Measurements from ENCODE around the gene MRPS25.

Gene MRPS25

DNA sequence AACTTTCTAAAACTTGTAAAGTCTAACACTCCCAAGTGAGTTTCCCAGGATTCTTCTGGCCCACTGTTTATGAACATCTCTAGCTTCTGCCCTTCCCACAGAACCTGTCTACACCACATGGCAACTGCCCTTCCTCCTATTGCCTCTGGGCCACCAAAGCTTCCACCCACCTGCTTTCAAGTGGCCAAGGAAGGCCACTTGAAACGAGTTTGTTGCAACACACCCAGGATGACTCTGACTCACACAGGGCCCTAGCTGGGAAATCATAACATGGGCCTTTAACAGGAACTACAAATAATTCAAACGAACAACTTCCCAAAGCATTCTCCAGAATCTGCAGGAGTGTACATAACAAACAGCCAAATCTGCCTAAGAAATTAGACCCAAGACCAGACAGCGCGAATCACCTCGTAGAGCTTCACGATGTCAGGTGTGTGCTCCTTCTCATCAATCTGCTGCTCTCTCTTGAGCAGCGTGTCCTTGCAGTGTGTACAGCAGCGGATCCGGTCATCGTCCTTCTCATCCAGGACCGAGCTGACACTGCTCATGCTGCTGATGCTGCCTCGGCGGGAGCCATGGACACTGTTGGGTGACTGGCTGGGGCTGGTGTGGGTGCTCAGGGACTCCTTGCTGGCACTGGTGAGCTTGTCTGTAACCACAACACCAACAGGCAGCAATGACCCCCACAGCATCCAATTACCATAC is 17.0 kb upstream of the MRPS25 start:
- Histone ChIP-seq H3K9ac (ENCODE audit: low read depth, low read length) (no peak overlapping the region), H3K4me3 (ENCODE audit: low read depth, low read length) (no peak overlapping the region), H3K4me1 (ENCODE audit: control insufficient read depth, insufficient read depth, low read length) (no peaks in the 10 kb centered on the region), H3K27ac (ENCODE audit: low read depth, low read length) (no peak overlapping the region), H3K9me3 (ENCODE audit: control insufficient read depth, insufficient read depth, low read length) (no peaks in the 10 kb centered on the region), H3K36me3 (ENCODE audit: control insufficient read depth, insufficient read depth, low read length) (peaks cover 75% of the 10 kb centered on the region), H3K27me3 (ENCODE audit: control insufficient read depth, insufficient read depth, low read length) (no peaks in the 10 kb centered on the region)

GRCh38 chr3:15079091-15079490 is 14.0 kb upstream of the MRPS25 start:
- H3K4me3 ChIP-seq (ENCODE audit: low read depth, low read length): no peak overlapping the region
- H3K36me3 ChIP-seq (ENCODE audit: control insufficient read depth, insufficient read depth, low read length): peaks cover 86% of the 10 kb centered on the region
- no peak overlapping the region for H3K27ac ChIP-seq (ENCODE audit: low read depth, low read length)
- no peaks in the 10 kb centered on the region for H3K4me1 ChIP-seq (ENCODE audit: control insufficient read depth, insufficient read depth, low read length)
- H3K9me3 ChIP-seq (ENCODE audit: control insufficient read depth, insufficient read depth, low read length): no peaks in the 10 kb centered on the region
- no peak overlapping the region for H3K9ac ChIP-seq (ENCODE audit: low read depth, low read length)
- H3K27me3 ChIP-seq (ENCODE audit: control insufficient read depth, insufficient read depth, low read length): no peaks in the 10 kb centered on the region

DNA sequence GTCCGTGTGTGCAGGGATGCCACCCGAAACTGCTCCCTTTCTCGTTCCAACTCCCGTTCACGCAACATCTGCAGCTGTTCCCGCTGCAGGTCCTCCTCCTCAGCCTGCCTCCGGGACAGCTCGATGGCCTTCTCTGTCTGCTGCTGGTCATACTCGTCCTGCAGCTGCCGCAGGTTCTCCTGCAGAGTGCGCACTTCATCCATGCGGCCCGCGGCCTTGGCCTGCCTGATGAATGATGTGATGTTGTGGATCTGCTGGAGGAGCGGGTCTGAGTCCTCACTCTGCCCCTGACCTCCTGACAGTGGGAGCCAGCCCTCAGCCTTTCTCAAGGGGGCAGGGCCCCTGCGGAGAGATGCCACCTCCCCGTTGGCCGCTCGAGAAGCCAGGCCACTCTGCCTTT is 9.4 kb upstream of the MRPS25 start:
- Histone ChIP-seq H3K4me1 (ENCODE audit: control insufficient read depth, insufficient read depth, low read length) (no peaks in the 10 kb centered on the region), H3K36me3 (ENCODE audit: control insufficient read depth, insufficient read depth, low read length) (peaks cover 67% of the 10 kb centered on the region), H3K9me3 (ENCODE audit: control insufficient read depth, insufficient read depth, low read length) (no peaks in the 10 kb centered on the region)

GRCh38 chr3:15071699-15072098 is 6.6 kb upstream of the MRPS25 start:
- H3K4me3 ChIP-seq (ENCODE audit: low read depth, low read length): no peak overlapping the region
- H3K27ac ChIP-seq (ENCODE audit: low read depth, low read length): no peak overlapping the region
- peaks cover 44% of the 10 kb centered on the region for H3K36me3 ChIP-seq (ENCODE audit: control insufficient read depth, insufficient read depth, low read length)
- H3K4me1 ChIP-seq (ENCODE audit: control insufficient read depth, insufficient read depth, low read length): no peaks in the 10 kb centered on the region
- no peak overlapping the region for H3K9ac ChIP-seq (ENCODE audit: low read depth, low read length)
- no peaks in the 10 kb centered on the region for H3K9me3 ChIP-seq (ENCODE audit: control insufficient read depth, insufficient read depth, low read length)
- no peaks in the 10 kb centered on the region for H3K27me3 ChIP-seq (ENCODE audit: control insufficient read depth, insufficient read depth, low read length)

More for the DNA sequence above, 9.4 kb upstream of the MRPS25 start:
- Histone ChIP-seq H3K9ac (ENCODE audit: low read depth, low read length) (no peak overlapping the region), H3K27me3 (ENCODE audit: control insufficient read depth, insufficient read depth, low read length) (no peaks in the 10 kb centered on the region), H3K27ac (ENCODE audit: low read depth, low read length) (no peak overlapping the region), H3K4me3 (ENCODE audit: low read depth, low read length) (no peak overlapping the region)

GRCh38 chr3:15069441-15069840 is 4.3 kb upstream of the MRPS25 start:
- Histone ChIP-seq H3K4me3 (ENCODE audit: low read depth, low read length) (no peak overlapping the region), H3K27me3 (ENCODE audit: control insufficient read depth, insufficient read depth, low read length) (no peaks in the 10 kb centered on the region), H3K36me3 (ENCODE audit: control insufficient read depth, insufficient read depth, low read length) (peaks cover 23% of the 10 kb centered on the region), H3K4me1 (ENCODE audit: control insufficient read depth, insufficient read depth, low read length) (no peaks in the 10 kb centered on the region), H3K27ac (ENCODE audit: low read depth, low read length) (no peak overlapping the region), H3K9me3 (ENCODE audit: control insufficient read depth, insufficient read depth, low read length) (no peaks in the 10 kb centered on the region), H3K9ac (ENCODE audit: low read depth, low read length) (no peak overlapping the region)

GRCh38 chr3:15066467-15066866 is 1.4 kb upstream of the MRPS25 start:
- Histone ChIP-seq H3K27ac (ENCODE audit: low read depth, low read length) (no peak overlapping the region), H3K36me3 (ENCODE audit: control insufficient read depth, insufficient read depth, low read length) (peaks cover 9% of the 10 kb centered on the region; the same call in 1 of the 2 replicates), H3K27me3 (ENCODE audit: control insufficient read depth, insufficient read depth, low read length) (no peaks in the 10 kb centered on the region), H3K4me3 (ENCODE audit: low read depth, low read length) (no peak overlapping the region), H3K9ac (ENCODE audit: low read depth, low read length) (no peak overlapping the region), H3K4me1 (ENCODE audit: control insufficient read depth, insufficient read depth, low read length) (peaks cover 7% of the 10 kb centered on the region; the same call in 1 of the 2 replicates), H3K9me3 (ENCODE audit: control insufficient read depth, insufficient read depth, low read length) (no peaks in the 10 kb centered on the region)

DNA sequence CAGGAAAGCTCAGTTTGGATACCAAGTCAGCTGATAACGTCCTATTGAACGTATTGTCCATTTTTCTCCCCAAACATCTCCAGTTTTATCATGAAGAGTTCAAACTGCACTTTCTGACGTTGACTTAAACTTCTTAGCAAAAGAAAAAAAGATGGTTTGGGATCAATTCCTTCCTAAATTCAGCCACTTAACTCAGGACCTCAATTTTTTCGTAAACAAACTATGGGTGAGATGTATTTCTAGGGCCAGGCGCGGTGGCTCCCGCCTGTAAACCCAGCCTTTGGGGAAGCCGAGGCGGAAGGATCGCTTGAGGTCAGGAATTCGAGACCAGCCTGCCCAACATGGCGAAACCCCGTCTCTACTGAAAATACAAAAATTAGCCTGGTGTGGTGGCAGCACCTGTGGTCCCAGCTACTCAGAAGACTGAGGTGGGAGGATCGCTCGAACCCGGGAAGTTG is 464 bp upstream of the MRPS25 start:
- Histone ChIP-seq H3K4me1 (ENCODE audit: control insufficient read depth, insufficient read depth, low read length) (peaks cover 7% of the 10 kb centered on the region; the same call in 1 of the 2 replicates), H3K27me3 (ENCODE audit: control insufficient read depth, insufficient read depth, low read length) (no peaks in the 10 kb centered on the region), H3K27ac (ENCODE audit: low read depth, low read length) (no peak overlapping the region), H3K9me3 (ENCODE audit: control insufficient read depth, insufficient read depth, low read length) (no peaks in the 10 kb centered on the region), H3K4me3 (ENCODE audit: low read depth, low read length) (peak overlapping the region; percentile 93), H3K36me3 (ENCODE audit: control insufficient read depth, insufficient read depth, low read length) (peaks cover 8% of the 10 kb centered on the region; the same call in 1 of the 2 replicates), H3K9ac (ENCODE audit: low read depth, low read length) (no peak overlapping the region)

DNA sequence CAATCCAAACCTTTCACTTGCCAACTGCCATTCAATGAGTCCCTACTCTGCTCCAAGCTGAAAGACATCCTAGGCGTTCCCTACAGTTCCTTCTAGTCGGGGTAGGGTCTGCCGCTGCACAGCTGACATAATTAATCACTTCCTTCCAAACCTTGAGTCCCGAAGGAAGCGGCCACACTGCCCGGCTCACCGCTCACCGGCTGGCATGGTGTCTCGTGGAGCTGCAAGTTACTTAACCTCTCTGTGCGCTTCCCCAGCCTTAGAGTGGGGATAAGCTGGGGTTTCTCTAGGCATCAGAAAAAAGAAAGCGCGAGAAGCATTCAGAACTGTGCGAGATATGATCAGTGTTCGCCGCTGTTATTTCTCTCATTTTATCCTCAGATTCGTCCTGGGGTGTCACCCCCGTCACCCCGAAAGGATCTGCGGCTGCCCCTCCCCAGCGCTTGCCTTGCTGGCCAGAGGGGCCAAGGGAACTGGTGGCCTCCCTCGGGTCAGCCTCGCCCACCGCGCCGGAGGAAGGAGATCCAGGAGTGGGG is 748 bp downstream of the MRPS25 start:
- peak overlapping the region; percentile 74 for H3K27ac ChIP-seq (ENCODE audit: low read depth, low read length)

DNA sequence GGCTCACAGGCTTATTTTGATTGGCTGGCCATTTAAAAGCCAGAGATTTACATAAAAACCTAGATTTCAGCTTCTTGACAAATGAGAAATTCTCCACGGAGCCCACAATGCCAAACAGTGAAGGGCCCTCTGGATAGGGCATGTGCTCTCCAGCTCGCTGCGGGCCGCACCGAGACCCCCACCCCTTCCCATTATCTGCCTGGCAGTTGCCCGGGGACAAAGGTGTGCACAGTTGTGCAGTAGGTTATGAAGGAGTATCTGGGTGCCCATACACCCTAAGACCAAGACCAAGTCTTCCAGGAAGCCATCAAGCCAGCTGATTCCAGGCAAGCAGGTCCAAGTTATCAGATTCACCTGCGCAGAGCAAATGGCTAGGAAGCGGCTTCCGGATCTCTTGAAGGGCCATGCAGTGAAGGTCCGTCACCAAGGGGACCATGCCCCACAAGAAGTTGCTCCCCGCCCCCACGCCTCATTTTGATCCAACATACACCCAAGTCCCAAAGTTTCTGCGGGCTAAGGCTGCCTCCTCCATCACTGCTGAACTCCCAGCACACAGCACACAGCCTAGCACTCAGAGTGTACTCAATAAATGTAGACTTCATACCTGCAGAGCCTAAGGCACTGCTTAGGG is 1.3 kb downstream of the MRPS25 start:
- H3K4me3 ChIP-seq (ENCODE audit: low read depth, low read length): peak overlapping the region; percentile 93
- no peak overlapping the region for H3K9ac ChIP-seq (ENCODE audit: low read depth, low read length)
- no peaks in the 10 kb centered on the region for H3K9me3 ChIP-seq (ENCODE audit: control insufficient read depth, insufficient read depth, low read length)
- H3K4me1 ChIP-seq (ENCODE audit: control insufficient read depth, insufficient read depth, low read length): peaks cover 7% of the 10 kb centered on the region; the same call in 1 of the 2 replicates
- H3K36me3 ChIP-seq (ENCODE audit: control insufficient read depth, insufficient read depth, low read length): peaks cover 23% of the 10 kb centered on the region
- H3K27me3 ChIP-seq (ENCODE audit: control insufficient read depth, insufficient read depth, low read length): no peaks in the 10 kb centered on the region
- H3K27ac ChIP-seq (ENCODE audit: low read depth, low read length): no peak overlapping the region

More for the DNA sequence above, 748 bp downstream of the MRPS25 start:
- no peaks in the 10 kb centered on the region for H3K27me3 ChIP-seq (ENCODE audit: control insufficient read depth, insufficient read depth, low read length)
- peaks cover 17% of the 10 kb centered on the region for H3K36me3 ChIP-seq (ENCODE audit: control insufficient read depth, insufficient read depth, low read length)
- peak overlapping the region; percentile 93 for H3K4me3 ChIP-seq (ENCODE audit: low read depth, low read length)
- no peaks in the 10 kb centered on the region for H3K9me3 ChIP-seq (ENCODE audit: control insufficient read depth, insufficient read depth, low read length)
- peaks cover 7% of the 10 kb centered on the region; the same call in 1 of the 2 replicates for H3K4me1 ChIP-seq (ENCODE audit: control insufficient read depth, insufficient read depth, low read length)
- peak overlapping the region; percentile 95 for H3K9ac ChIP-seq (ENCODE audit: low read depth, low read length)

- Histone ChIP-seq H3K9ac (ENCODE audit: low read depth, low read length) (no peak overlapping the region), H3K36me3 (ENCODE audit: control insufficient read depth, insufficient read depth, low read length) (peaks cover 28% of the 10 kb centered on the region), H3K9me3 (ENCODE audit: control insufficient read depth, insufficient read depth, low read length) (no peaks in the 10 kb centered on the region), H3K4me3 (ENCODE audit: low read depth, low read length) (0 out of 2 replicates have a peak overlapping the region, but pooled peaks have one; percentile 93), H3K27me3 (ENCODE audit: control insufficient read depth, insufficient read depth, low read length) (no peaks in the 10 kb centered on the region), H3K4me1 (ENCODE audit: control insufficient read depth, insufficient read depth, low read length) (peaks cover 7% of the 10 kb centered on the region; the same call in 1 of the 2 replicates), H3K27ac (ENCODE audit: low read depth, low read length) (peak overlapping the region; percentile 37)
These were observed 1.9 kb downstream of the MRPS25 start for GRCh38 chr3:15063238-15063637.

DNA sequence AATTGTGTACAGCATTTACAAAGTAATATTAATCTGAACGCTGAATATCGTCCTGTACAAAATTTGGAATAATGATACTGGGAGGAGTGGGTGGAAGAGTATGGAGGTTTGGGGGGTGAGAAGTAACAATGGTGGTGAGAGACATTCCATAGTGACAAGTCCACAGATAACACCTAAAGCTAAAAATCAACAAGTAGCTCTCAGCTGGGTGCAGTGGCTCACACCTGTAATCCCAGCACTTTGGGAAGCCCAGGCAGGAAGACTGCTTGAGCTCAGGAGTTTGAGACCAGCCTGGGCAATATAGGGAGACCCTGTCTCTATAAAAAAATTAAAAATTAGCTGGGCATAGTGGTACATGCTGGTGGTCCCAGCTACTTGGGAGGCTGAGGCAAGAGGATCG is 5.1 kb downstream of the MRPS25 start:
- no peaks in the 10 kb centered on the region for H3K9me3 ChIP-seq (ENCODE audit: control insufficient read depth, insufficient read depth, low read length)
- H3K27ac ChIP-seq (ENCODE audit: low read depth, low read length): no peak overlapping the region
- H3K4me3 ChIP-seq (ENCODE audit: low read depth, low read length): no peak overlapping the region
- no peaks in the 10 kb centered on the region for H3K27me3 ChIP-seq (ENCODE audit: control insufficient read depth, insufficient read depth, low read length)
- H3K36me3 ChIP-seq (ENCODE audit: control insufficient read depth, insufficient read depth, low read length): peaks cover 48% of the 10 kb centered on the region
- H3K9ac ChIP-seq (ENCODE audit: low read depth, low read length): no peak overlapping the region
- peaks cover 7% of the 10 kb centered on the region for H3K4me1 ChIP-seq (ENCODE audit: control insufficient read depth, insufficient read depth, low read length)
